Kidney tubule cell (primary cell): Measurements from ENCODE around the gene FUT1.
A peak's percentile ranks its signal among the peaks of the same experiment; 100 is the strongest.
"Not testable (repeated sequence)": the region's sequence is repeated elsewhere in the genome, so short reads cannot be mapped to it uniquely, and the experiment has no call there.

ENCODE experiments used
- DNase-seq: peaks from one replicate; pipeline ENCODE4 v3.0.0-alpha.2; 2018; ENCODE audit warnings: low spot score

The FUT1 gene

DNA sequence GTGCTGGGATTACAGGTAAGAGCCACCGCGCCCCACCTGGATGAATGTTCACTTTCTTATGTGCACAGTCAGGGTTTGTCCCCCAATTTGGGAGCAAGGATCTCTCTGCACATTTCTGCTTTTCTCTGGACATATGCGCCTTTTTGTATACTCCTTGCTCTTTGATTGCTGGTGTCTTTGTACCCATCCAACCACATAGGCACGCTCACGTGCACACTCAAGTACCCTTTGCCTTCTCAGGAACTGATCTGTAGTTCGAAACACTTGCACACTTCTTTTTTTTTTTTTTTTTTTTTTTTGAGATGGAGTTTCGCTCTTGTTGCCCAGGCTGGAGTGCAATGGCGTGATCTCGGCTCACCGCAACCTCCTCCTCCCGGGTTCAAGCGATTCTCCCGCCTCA, 34.3 kb downstream of the FUT1 start:
- not testable (repeated sequence) for DNase-seq

DNA sequence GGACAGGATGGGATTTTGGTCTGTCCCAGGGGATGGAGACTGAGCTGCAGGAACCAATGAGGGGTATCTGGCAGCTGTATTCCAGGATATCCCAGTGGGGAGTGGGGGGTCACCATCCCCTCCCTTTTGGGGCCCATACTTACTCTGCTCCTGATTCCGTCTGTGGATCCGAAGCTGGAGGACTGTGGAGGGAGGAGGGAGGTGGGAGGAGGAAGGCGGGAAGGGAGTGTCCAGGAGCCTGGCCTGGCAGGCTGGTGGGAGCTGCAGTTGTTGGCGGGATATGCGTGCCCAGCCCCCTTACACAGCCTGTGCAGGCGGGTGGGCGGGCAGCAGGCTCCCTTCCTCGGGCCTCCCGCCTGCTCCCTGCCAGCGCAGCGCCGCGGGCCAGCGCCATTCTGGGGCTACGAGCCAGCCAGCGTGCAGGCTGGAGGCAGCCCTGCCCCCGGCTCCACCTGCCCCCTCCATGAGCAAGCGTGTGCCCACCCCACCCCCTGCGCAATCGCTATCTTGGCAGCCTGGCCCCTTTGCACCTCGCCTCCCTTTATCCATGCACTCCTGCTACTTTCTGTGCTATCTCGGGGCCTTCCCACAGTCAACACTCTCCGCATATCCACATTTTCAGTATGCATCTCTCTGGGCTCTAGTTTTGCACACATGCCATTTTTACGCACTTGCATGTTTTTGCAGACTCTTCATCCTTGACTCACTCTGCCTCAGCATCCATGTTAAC, 35.7 kb downstream of the FUT1 start:
- no peak for DNase-seq

DNA sequence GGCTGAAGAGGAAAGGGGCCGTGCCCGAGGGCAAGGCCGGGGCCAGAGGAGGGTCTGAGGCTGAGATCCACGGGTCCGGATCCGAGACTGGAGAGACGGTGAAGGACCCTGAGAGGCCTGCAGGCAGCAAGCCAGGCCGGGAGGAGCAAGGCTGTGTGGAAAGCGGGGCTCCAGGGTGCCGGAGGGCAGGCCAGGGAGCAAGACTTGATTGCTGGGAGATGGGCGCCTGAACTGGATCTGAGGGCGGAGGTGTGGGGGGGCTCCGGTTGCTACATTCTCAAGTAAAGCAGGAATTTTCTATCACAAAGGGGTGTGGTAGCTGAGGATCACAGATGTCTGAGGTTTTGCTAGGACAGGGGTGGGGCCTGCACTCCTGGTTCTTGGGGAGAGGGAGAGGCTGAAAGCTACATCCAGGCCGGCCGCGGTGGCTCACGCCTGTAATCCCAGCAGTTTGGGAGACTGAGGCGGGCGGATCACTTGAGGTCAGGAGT, 36.7 kb downstream of the FUT1 start:
- no peak for DNase-seq

DNA sequence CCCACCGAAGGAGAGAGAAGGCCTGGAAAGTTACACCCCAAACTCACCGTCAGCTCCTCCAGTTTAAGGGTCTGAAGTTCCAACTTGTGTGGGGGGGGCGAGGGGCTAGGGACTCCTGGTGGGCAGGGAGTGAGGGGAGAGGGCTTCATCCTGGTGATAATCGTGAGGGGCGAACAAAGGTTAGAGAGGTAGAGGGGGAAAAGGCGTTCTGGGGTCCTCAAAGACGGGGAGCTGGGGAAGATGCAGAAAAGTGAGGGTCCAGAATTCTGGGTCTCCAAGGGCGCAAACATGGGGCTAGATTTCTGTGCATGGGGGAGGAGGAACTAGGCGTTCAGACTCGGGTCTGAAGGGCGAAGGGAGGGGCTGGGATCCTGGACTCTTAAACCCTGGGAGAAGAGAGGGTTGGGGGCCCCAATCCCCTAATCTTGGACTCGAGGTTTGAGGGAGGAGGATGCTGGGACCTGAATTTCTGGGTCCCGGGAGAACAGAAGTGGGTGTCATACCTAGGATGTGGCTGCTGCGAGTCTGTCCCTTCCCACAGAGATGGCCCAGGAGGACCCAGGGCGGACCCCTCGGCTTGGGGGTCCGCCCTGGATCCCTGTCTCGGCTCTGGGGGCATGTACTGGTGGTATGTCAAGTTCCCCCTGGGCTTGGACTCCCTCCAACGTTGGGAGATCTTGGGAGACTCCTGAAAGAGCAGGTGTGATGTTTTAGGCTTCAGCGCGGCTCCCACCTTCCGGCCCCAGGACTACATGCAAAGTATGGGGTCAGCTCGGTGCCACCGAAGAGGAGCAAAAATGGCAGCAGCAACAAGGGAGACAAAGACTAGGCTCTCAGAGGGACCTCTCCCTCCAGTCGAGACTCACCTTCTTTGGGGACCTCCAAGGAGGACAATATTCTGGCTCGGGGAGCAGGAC, 37.4 kb downstream of the FUT1 start:
- no peak for DNase-seq

GRCh38 chr19:48713864-48714755, 38.3 kb downstream of the FUT1 start:
- peak; percentile 100 for DNase-seq

DNA sequence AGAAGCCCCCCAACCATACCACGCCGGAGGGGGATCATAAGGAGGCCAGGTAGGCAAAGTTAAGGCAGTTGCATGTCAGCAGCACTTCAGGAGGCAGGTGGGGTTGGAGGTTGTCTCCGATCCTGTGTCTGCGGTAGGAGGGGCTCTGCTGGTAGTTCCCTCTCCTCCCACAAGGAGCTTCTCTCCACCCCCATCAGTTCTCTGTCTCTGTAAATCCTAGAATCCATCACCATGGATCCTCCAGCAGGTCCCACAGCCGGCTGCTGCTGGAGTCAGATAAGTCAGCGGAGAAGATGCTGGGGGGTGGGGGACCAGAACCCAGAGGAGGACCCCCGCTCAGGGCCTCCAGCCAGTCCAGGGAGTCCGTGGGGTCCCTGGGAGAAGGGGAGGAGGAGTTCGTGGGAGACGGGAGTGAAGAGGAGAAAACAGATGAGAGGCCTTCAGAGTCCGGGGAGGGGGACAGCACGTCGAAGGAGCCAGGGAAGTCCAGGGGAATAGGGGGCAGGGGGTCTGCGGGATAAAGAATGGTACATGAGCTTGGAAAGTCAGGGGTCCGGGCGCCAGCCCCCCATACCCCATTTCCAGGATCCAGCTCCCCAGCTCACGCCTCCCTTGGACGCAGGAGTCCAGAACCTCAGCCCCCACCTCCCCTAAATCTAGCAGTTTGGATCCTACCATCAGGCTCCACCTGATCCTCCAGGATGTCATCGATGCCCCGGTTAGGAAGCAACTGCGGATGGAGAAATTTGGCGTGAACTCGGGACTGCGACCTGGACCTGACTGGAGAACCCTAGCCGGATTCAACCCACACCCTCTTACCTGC, 39.2 kb downstream of the FUT1 start:
- no peak for DNase-seq

DNA sequence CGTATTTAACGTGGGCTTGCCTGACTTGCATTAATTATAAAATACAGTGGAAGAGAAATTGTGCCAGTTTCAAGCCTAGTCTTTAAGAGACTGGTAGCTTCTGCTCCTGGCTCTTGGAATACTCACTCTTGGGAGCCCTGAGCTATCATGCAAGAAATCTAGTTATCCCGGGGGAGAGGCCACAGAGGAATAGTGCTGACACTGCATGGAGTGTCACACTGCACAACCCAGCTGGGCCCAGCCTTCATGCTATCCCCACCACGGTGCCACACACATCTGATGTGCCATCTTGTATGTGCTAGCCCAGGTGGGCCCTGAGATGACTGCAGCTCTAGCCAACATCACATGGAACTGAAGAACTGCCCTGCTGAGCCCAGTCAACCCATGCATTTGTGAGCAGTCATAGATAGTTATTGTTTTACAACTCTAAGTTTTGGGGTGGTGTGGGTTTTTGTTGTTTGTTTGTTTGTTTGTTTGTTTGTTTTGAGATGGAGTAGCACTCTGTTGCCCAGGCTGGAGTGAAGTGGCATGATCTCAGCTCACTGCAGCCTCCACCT, 41.3 kb downstream of the FUT1 start:
- DNase-seq = no peak

- no peak for DNase-seq
These were observed 44.0 kb downstream of the FUT1 start for GRCh38 chr19:48708471-48708870.

GRCh38 chr19:48705431-48705830, 47.0 kb downstream of the FUT1 start:
- no peak for DNase-seq

DNA sequence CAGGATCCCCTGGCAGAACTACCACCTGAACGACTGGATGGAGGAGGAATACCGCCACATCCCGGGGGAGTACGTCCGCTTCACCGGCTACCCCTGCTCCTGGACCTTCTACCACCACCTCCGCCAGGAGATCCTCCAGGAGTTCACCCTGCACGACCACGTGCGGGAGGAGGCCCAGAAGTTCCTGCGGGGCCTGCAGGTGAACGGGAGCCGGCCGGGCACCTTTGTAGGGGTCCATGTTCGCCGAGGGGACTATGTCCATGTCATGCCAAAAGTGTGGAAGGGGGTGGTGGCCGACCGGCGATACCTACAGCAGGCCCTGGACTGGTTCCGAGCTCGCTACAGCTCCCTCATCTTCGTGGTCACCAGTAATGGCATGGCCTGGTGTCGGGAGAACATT, 49.1 kb downstream of the FUT1 start:
- no peak for DNase-seq

- no peak for DNase-seq
These were observed 49.7 kb downstream of the FUT1 start for GRCh38 chr19:48702701-48703100.

- DNase-seq = peak; percentile 71
These were observed 54.4 kb downstream of the FUT1 start for GRCh38 chr19:48698046-48698445.
